H1 (cell line): Measurements from ENCODE around the gene FAIM2. TPM values are rescaled to one million over a fixed set of nuclear protein-coding genes. Genes with fewer than 3 reads are reported as not detected.

ENCODE experiments used
- FOSL1 ChIP-seq: IDR thresholded peaks from 2 replicates; pipeline ENCODE4 v1.6.1; 2011; ENCODE audit warnings: mild to moderate bottlenecking, low read depth, low read length, moderate library complexity; ENCODE audit not compliant: insufficient read depth
- polyA plus RNA-seq, 7 experiments: library from polyadenylated mRNA; depleted of rRNA in 3 of 7; stranded (reverse) in 5 of 7; unstranded in 2 of 7; fragments of >200 nt in 5 of 7; fragments of 200-250 nt in 2 of 7; gene quantifications; 1 replicate in 5 of 7; 2 replicates in 1 of 7; 4 replicates in 1 of 7; pipeline versions ENCODE4 v1.2.1 to v1.2.3, GENCODE V29; 2011 to 2013; ENCODE audit warnings: missing spikeins in 2 of 7, mixed read lengths in 2 of 7
- total RNA-seq: library from RNA; stranded (reverse); fragmentation: NEBNext Ultra II Directional; extraction: Animal tissue kit (Norgen Biotek cat#: 25700); gene quantifications from 2 replicates; pipeline ENCODE4 v1.2.1, GENCODE V29; 2021
- TF ChIP-seq, protein P1 (sequence below): fragments of 300-600 bp; sonication (generic); IDR thresholded peaks from 2 replicates; pipeline ENCODE4 v1.7.1; 2012; ENCODE audit warnings: low read length, moderate library complexity, mild to moderate bottlenecking, inconsistent platforms; ENCODE audit not compliant: insufficient replicate concordance

The FAIM2 gene
- total and polyA plus RNA-seq, 2 of the 8 experiments (the other 6 are each of a cell fraction or from before 2014, with no cell fraction given) = 0.89 to 1.3 TPM

DNA sequence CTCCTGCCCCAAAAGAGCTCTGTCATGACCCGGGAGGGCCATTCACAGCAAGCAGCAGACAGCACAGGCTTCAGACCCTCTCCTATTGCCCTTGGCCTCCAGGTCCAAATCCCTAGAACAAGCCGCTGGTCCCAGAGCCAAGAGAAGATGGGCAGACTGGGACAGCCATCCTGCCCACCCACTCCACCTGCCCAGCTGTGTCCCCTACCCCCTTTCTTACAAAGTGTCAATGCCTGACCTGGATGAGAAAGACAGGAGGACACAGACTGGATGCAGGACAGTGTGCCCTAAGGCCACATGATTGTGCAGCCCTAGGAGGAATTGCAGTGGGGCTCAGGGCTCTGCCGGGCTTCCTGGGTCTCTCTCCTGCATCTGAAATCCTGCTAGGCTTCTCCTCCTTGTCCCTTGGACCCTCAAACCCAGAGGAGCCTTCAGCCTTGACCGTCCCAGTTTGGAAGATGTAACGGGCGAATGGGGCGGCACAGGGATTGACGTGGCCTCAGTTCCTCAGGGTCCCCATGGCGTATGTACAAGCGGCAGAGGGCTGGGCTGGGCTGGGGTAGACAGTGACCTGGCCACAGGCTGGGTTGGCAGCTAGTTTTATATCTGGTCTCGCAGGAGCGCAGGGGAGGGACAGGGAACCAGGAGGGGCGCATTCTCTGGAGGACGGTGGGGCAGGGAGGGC lies 33.7 kb downstream of the FAIM2 start (continued):
- TF ChIP-seq, protein P1, sequence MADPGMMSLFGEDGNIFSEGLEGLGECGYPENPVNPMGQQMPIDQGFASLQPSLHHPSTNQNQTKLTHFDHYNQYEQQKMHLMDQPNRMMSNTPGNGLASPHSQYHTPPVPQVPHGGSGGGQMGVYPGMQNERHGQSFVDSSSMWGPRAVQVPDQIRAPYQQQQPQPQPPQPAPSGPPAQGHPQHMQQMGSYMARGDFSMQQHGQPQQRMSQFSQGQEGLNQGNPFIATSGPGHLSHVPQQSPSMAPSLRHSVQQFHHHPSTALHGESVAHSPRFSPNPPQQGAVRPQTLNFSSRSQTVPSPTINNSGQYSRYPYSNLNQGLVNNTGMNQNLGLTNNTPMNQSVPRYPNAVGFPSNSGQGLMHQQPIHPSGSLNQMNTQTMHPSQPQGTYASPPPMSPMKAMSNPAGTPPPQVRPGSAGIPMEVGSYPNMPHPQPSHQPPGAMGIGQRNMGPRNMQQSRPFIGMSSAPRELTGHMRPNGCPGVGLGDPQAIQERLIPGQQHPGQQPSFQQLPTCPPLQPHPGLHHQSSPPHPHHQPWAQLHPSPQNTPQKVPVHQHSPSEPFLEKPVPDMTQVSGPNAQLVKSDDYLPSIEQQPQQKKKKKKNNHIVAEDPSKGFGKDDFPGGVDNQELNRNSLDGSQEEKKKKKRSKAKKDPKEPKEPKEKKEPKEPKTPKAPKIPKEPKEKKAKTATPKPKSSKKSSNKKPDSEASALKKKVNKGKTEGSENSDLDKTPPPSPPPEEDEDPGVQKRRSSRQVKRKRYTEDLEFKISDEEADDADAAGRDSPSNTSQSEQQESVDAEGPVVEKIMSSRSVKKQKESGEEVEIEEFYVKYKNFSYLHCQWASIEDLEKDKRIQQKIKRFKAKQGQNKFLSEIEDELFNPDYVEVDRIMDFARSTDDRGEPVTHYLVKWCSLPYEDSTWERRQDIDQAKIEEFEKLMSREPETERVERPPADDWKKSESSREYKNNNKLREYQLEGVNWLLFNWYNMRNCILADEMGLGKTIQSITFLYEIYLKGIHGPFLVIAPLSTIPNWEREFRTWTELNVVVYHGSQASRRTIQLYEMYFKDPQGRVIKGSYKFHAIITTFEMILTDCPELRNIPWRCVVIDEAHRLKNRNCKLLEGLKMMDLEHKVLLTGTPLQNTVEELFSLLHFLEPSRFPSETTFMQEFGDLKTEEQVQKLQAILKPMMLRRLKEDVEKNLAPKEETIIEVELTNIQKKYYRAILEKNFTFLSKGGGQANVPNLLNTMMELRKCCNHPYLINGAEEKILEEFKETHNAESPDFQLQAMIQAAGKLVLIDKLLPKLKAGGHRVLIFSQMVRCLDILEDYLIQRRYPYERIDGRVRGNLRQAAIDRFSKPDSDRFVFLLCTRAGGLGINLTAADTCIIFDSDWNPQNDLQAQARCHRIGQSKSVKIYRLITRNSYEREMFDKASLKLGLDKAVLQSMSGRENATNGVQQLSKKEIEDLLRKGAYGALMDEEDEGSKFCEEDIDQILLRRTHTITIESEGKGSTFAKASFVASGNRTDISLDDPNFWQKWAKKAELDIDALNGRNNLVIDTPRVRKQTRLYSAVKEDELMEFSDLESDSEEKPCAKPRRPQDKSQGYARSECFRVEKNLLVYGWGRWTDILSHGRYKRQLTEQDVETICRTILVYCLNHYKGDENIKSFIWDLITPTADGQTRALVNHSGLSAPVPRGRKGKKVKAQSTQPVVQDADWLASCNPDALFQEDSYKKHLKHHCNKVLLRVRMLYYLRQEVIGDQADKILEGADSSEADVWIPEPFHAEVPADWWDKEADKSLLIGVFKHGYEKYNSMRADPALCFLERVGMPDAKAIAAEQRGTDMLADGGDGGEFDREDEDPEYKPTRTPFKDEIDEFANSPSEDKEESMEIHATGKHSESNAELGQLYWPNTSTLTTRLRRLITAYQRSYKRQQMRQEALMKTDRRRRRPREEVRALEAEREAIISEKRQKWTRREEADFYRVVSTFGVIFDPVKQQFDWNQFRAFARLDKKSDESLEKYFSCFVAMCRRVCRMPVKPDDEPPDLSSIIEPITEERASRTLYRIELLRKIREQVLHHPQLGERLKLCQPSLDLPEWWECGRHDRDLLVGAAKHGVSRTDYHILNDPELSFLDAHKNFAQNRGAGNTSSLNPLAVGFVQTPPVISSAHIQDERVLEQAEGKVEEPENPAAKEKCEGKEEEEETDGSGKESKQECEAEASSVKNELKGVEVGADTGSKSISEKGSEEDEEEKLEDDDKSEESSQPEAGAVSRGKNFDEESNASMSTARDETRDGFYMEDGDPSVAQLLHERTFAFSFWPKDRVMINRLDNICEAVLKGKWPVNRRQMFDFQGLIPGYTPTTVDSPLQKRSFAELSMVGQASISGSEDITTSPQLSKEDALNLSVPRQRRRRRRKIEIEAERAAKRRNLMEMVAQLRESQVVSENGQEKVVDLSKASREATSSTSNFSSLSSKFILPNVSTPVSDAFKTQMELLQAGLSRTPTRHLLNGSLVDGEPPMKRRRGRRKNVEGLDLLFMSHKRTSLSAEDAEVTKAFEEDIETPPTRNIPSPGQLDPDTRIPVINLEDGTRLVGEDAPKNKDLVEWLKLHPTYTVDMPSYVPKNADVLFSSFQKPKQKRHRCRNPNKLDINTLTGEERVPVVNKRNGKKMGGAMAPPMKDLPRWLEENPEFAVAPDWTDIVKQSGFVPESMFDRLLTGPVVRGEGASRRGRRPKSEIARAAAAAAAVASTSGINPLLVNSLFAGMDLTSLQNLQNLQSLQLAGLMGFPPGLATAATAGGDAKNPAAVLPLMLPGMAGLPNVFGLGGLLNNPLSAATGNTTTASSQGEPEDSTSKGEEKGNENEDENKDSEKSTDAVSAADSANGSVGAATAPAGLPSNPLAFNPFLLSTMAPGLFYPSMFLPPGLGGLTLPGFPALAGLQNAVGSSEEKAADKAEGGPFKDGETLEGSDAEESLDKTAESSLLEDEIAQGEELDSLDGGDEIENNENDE = no peak
- no peak for TF ChIP-seq FOSL1
